Duodenal mucosa (tissue), 2 donors: ENCODE results near the gene EFCAB8.
"Not testable (repeated sequence)": the region's sequence is repeated elsewhere in the genome, so short reads cannot be mapped to it uniquely, and the experiment has no call there.

ENCODE experiments used
- H3K27ac ChIP-seq: one replicate; pipeline ENCODE4 v1.7.0; 2013; ENCODE audit warnings: low read depth, low read length
- H3K27me3 ChIP-seq, 2 donors: one replicate each; pipeline ENCODE4 v1.7.0; 2013; ENCODE audit warnings: low read length in 2 of 2, control low read depth in 1 of 2; ENCODE audit not compliant: insufficient read depth in 2 of 2, control insufficient read depth in 1 of 2
- H3K36me3 ChIP-seq, 2 donors: one replicate each; pipeline ENCODE4 v1.7.0; 2013; ENCODE audit warnings: low read length in 2 of 2, control low read depth in 1 of 2; ENCODE audit not compliant: insufficient read depth in 2 of 2, control insufficient read depth in 1 of 2
- H3K4me1 ChIP-seq, 2 donors: one replicate each; pipeline ENCODE4 v1.7.0; 2013; ENCODE audit warnings: low read length in 2 of 2, control low read depth in 1 of 2; ENCODE audit not compliant: insufficient read depth in 2 of 2, control insufficient read depth in 1 of 2
- H3K4me3 ChIP-seq, 2 donors: one replicate each; pipeline ENCODE4 v1.7.0; 2013; ENCODE audit warnings: low read length in 2 of 2, low read depth in 1 of 2
- H3K9ac ChIP-seq, 2 donors: one replicate each; pipeline ENCODE4 v1.7.0; 2013; ENCODE audit warnings: low read length in 2 of 2, low read depth in 1 of 2
- H3K9me3 ChIP-seq, 2 donors: one replicate each; pipeline ENCODE4 v1.7.0; 2013; ENCODE audit warnings: low read length in 2 of 2, control low read depth in 1 of 2; ENCODE audit not compliant: control insufficient read depth in 1 of 2

Gene EFCAB8

GRCh38 chr20:32960849-32961731, 102.4 kb downstream of the EFCAB8 start:
- peaks cover 3 to 4% of the 10 kb centered on the region in 2 donors for H3K9me3 ChIP-seq
- H3K27me3 ChIP-seq = no peaks in the 10 kb centered on the region
- H3K4me1 ChIP-seq = no peaks in the 10 kb centered on the region
- no peak overlapping the region for H3K9ac ChIP-seq
- H3K4me3 ChIP-seq = no peak overlapping the region
- H3K36me3 ChIP-seq = no peaks in the 10 kb centered on the region
- no peak overlapping the region for H3K27ac ChIP-seq

GRCh38 chr20:32962053-32962452, 103.3 kb downstream of the EFCAB8 start:
- Histone ChIP-seq H3K36me3 (no peaks in the 10 kb centered on the region), H3K9me3 (peaks cover 0 to 3% of the 10 kb centered on the region in 2 donors), H3K27ac (no peak overlapping the region), H3K9ac (no peak overlapping the region), H3K27me3 (no peaks in the 10 kb centered on the region), H3K4me3 (no peak overlapping the region), H3K4me1 (peaks cover 0 to 9% of the 10 kb centered on the region in 2 donors)

- not testable (repeated sequence) for H3K36me3 ChIP-seq, H3K9me3 ChIP-seq, H3K9ac ChIP-seq, H3K27ac ChIP-seq, H3K27me3 ChIP-seq, H3K4me1 ChIP-seq, H3K4me3 ChIP-seq
These were observed 103.9 kb downstream of the EFCAB8 start for GRCh38 chr20:32962646-32963045.

- Histone ChIP-seq H3K9ac (no peak overlapping the region), H3K27me3 (no peaks in the 10 kb centered on the region), H3K27ac (no peak overlapping the region), H3K36me3 (no peaks in the 10 kb centered on the region), H3K4me1 (peaks cover 0 to 9% of the 10 kb centered on the region in 2 donors), H3K4me3 (no peak overlapping the region), H3K9me3 (no peaks in the 10 kb centered on the region)
These were observed 104.5 kb downstream of the EFCAB8 start for GRCh38 chr20:32963176-32963575.

GRCh38 chr20:32964575-32964974, 105.9 kb downstream of the EFCAB8 start:
- Histone ChIP-seq H3K4me3 (no peak overlapping the region), H3K9me3 (no peaks in the 10 kb centered on the region), H3K9ac (no peak overlapping the region), H3K27ac (no peak overlapping the region), H3K4me1 (peaks cover 4 to 18% of the 10 kb centered on the region in 2 donors), H3K36me3 (no peaks in the 10 kb centered on the region), H3K27me3 (no peaks in the 10 kb centered on the region)

GRCh38 chr20:32965115-32965514, 106.4 kb downstream of the EFCAB8 start:
- Histone ChIP-seq H3K9ac (no peak overlapping the region), H3K9me3 (no peaks in the 10 kb centered on the region), H3K27ac (no peak overlapping the region), H3K36me3 (no peaks in the 10 kb centered on the region), H3K4me1 (peaks cover 5 to 24% of the 10 kb centered on the region in 2 donors), H3K27me3 (no peaks in the 10 kb centered on the region), H3K4me3 (no peak overlapping the region)

GRCh38 chr20:32965581-32966373, 107.1 kb downstream of the EFCAB8 start:
- Histone ChIP-seq H3K4me3 (no peak overlapping the region), H3K9ac (no peak overlapping the region), H3K27ac (no peak overlapping the region), H3K4me1 (peaks cover 5 to 30% of the 10 kb centered on the region in 2 donors), H3K9me3 (no peaks in the 10 kb centered on the region), H3K27me3 (no peaks in the 10 kb centered on the region), H3K36me3 (no peaks in the 10 kb centered on the region)

GRCh38 chr20:32966382-32966781, 107.7 kb downstream of the EFCAB8 start:
- no peak overlapping the region for H3K4me3 ChIP-seq
- no peak overlapping the region for H3K27ac ChIP-seq
- H3K9me3 ChIP-seq = no peaks in the 10 kb centered on the region
- no peak overlapping the region for H3K9ac ChIP-seq
- H3K27me3 ChIP-seq = no peaks in the 10 kb centered on the region
- peaks cover 7 to 35% of the 10 kb centered on the region in 2 donors for H3K4me1 ChIP-seq
- H3K36me3 ChIP-seq = no peaks in the 10 kb centered on the region

- no peaks in the 10 kb centered on the region for H3K27me3 ChIP-seq
- H3K36me3 ChIP-seq = no peaks in the 10 kb centered on the region
- no peak overlapping the region for H3K27ac ChIP-seq
- H3K9me3 ChIP-seq = no peaks in the 10 kb centered on the region
- no peak overlapping the region for H3K9ac ChIP-seq
- no peak overlapping the region for H3K4me3 ChIP-seq
- H3K4me1 ChIP-seq = peaks cover 8 to 35% of the 10 kb centered on the region in 2 donors
These were observed 108.4 kb downstream of the EFCAB8 start for GRCh38 chr20:32966881-32967781.
